Measurements from ENCODE around the gene MGP. TPM values are rescaled to one million over a fixed set of nuclear protein-coding genes. Genes with fewer than 3 reads are reported as not detected.

The MGP gene
- total and polyA plus RNA-seq, 2 of the 4 experiments (the other 2 are of a cell fraction), result 1.4 to 2.7 TPM

DNA sequence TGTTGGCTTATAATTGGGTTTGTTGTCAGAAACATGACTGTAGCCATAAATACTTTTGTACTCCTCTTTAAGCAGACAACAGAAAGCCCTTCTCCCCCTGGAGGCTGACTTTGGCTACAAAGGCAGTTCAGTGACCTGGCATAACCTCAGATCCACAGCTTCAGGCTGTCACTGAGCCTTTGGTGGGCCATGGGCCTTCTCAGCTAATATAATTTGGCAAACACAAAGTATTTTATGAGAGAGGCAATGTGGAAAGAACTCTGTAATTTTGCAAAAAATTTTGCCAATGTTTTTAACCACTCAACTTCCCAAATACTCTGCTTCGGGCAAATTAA, 15.5 kb upstream of the MGP start:
- H4K8ac ChIP-seq (ENCODE audit: low read depth in 2 of 2, low read length in 2 of 2), result no peak overlapping the region
- H2AK9ac ChIP-seq (replicated peaks; ENCODE audit: low read depth, low read length, poor library complexity), result no peak overlapping the region
- no peak for TF ChIP-seq FOS (IDR thresholded peaks at IDR 0.05; ENCODE audit: low read depth, low read length)
- no peak for TF ChIP-seq BHLHE40 (IDR thresholded peaks at IDR 0.05; ENCODE audit: low read depth, low read length)
- TF ChIP-seq RCOR1 (IDR thresholded peaks at IDR 0.05; ENCODE audit: insufficient replicate concordance, low read length), result no peak
- TF ChIP-seq RAD21 (IDR thresholded peaks at IDR 0.05; ENCODE audit: low read length), result no peak
- no peak for TF ChIP-seq SMC3 (IDR thresholded peaks at IDR 0.05; ENCODE audit: low read depth, low read length)
- no peak for TF ChIP-seq CHD1 (IDR thresholded peaks at IDR 0.05; ENCODE audit: low read depth, low read length)
- no peak for TF ChIP-seq MAFK (IDR thresholded peaks at IDR 0.05; ENCODE audit: low read depth, low read length)
- H3K23ac ChIP-seq (ENCODE audit: low read depth, low read length), result no peak overlapping the region
- no peak overlapping the region for H3K4me3 ChIP-seq (ENCODE audit: insufficient read depth, low read depth, low read length)
- H3K27ac ChIP-seq (ENCODE audit: insufficient read depth, low read length), result no peak overlapping the region
- CTCF ChIA-PET, result no interaction called here
- peaks cover 2% of the 10 kb centered on the region for H3K4me1 ChIP-seq (ENCODE audit: control insufficient read depth, insufficient read depth, low read length)
- ATAC-seq (ENCODE audit: low read depth), result no peak
- H4K20me1 ChIP-seq (ENCODE audit: insufficient read depth, low read length), result no peaks in the 10 kb centered on the region
- H3K9me3 ChIP-seq (ENCODE audit: control insufficient read depth, insufficient read depth, low read length), result no peaks in the 10 kb centered on the region
- POLR2A ChIA-PET (ENCODE audit: unreplicated experiment), result no interaction called here
- no peak for DNase-seq
- no CpG with 5 or more reads among the region's 1 CpG for WGBS, 2 experiments (ENCODE audit: extremely low coverage in 2 of 2, insufficient read length in 1 of 2)
- no peak overlapping the region for H2BK15ac ChIP-seq (ENCODE audit: low read depth, low read length)
- no peak overlapping the region for H2AK5ac ChIP-seq (ENCODE audit: low read depth, low read length)
- in situ Hi-C loops (cut with MboI; ENCODE audit: low sequenced_read_pairs), result no loop called here
- dilution Hi-C loops (cut with HindIII; ENCODE audit: low sequenced_read_pairs, unreplicated experiment), result no loop called here
- intact Hi-C loops (cut with micrococcal nuclease), result no loop called here
- no TSS peak for BruUV-seq (replicated peaks)
- no peak overlapping the region for H3K4ac ChIP-seq (ENCODE audit: low read depth, low read length)
- no peak overlapping the region; the same call in 1 of the 2 replicates for H4K5ac ChIP-seq (ENCODE audit: low read depth, low read length)
- H2AFZ ChIP-seq (replicated peaks; ENCODE audit: low read length, poor library complexity), result no peak overlapping the region
- H2BK20ac ChIP-seq (ENCODE audit: low read depth, low read length), result no peak overlapping the region
- H3K4me2 ChIP-seq (ENCODE audit: low read depth, low read length), result no peak overlapping the region
- H3K18ac ChIP-seq (ENCODE audit: low read depth, low read length), result no peak overlapping the region
- no peak overlapping the region for H2BK5ac ChIP-seq (ENCODE audit: low read depth, low read length, poor library complexity, severe bottlenecking)
- H3K56ac ChIP-seq (ENCODE audit: extremely low read depth, insufficient read depth, low read length), result no peak overlapping the region
- no peaks in the 10 kb centered on the region for H3K9me1 ChIP-seq (ENCODE audit: insufficient read depth, low read length)
- H2BK120ac ChIP-seq (ENCODE audit: low read depth, low read length), result no peak overlapping the region
- no peak overlapping the region for H3K9ac ChIP-seq (ENCODE audit: low read depth, low read length)
- H4K91ac ChIP-seq (ENCODE audit: insufficient read depth, low read depth, low read length), result no peak overlapping the region
- H3K36me3 ChIP-seq (ENCODE audit: control insufficient read depth, insufficient read depth, low read length), result no peaks in the 10 kb centered on the region
- no peak overlapping the region for H3K14ac ChIP-seq (replicated peaks; ENCODE audit: low read depth, low read length)
- H3K79me1 ChIP-seq (ENCODE audit: low read depth in 1 of 2, low read length in 2 of 2), result no peaks in the 10 kb centered on the region
- no peaks in the 10 kb centered on the region for H3K27me3 ChIP-seq (ENCODE audit: control insufficient read depth, insufficient read depth, low read length)

Data from IMR-90 (cell line).